GM12878 (cell line): ENCODE results near the gene WDFY4. TPM values are rescaled to one million over a fixed set of nuclear protein-coding genes. Genes with fewer than 3 reads are reported as not detected.

Source experiments
- ATAC-seq: fragments of 200-7000 bp; cut with Tn5 transposase; 3 replicates; pipeline ENCODE4 v1.9.1; 2020; ENCODE audit warnings: mild to moderate bottlenecking, moderate library complexity
- BruUV-seq: library from RNA; stranded (reverse); fragments of 400-500 nt; replicated peaks from 2 replicates; lab custom pipeline; 2021; lab: Mats Ljungman, UMichigan
- CTCF ChIA-PET: fragments of 300-600 bp; sonication (Branson Sonifier 250); formaldehyde crosslinking; extraction: SDS; loops from one replicate; lab custom pipeline; 2021; ENCODE audit warnings: inconsistent platforms; lab: Yijun Ruan, JAX
- POLR2A ChIA-PET: fragments of 350-600 bp; formaldehyde crosslinking; extraction: SDS; loops from one replicate; lab custom pipeline; 2021; ENCODE audit warnings: inconsistent platforms; lab: Charles Lee
- RAD21 ChIA-PET: fragments of 300-600 bp; sonication (Branson Sonifier 250); formaldehyde crosslinking; loops from one replicate; lab custom pipeline; 2023; ENCODE audit warnings: antibody characterized with exemption; ENCODE audit not compliant: unreplicated experiment; lab: Charles Lee
- SMC1A ChIA-PET: fragments of 300-600 bp; sonication (Branson Sonifier 250); formaldehyde crosslinking; loops from one replicate; lab custom pipeline; 2023; ENCODE audit not compliant: unreplicated experiment, uncharacterized antibody; lab: Charles Lee
- DNase-seq: peaks from one replicate; pipeline ENCODE4 v3.0.0-alpha.2; 2011; ENCODE audit warnings: low read depth, low spot score
- FAIRE-seq: peaks from 3 replicates; lab custom pipeline; 2011; peaks lifted over from hg19 to GRCh38; lab: Jason Lieb, UNC
- H2AFZ ChIP-seq: 2 replicates; pipeline ENCODE4 v1.6.0; 2011; ENCODE audit warnings: low read depth, low read length, control low read depth; ENCODE audit not compliant: control insufficient read depth
- H3K27ac ChIP-seq: 2 replicates; pipeline ENCODE4 v1.5.1; 2011; ENCODE audit warnings: control low read depth; ENCODE audit not compliant: control insufficient read depth, insufficient read depth
- H3K27me3 ChIP-seq, 2 experiments: replicated peaks in 1 of 2; 2 replicates each; pipeline versions ENCODE4 v1.6.0 to v1.6.1; 2011; ENCODE audit warnings: low read length in 1 of 2; ENCODE audit not compliant: control insufficient read depth in 2 of 2, insufficient read depth in 2 of 2
- H3K36me3 ChIP-seq, 2 experiments: 2 replicates each; pipeline ENCODE4 v1.5.1; 2011; ENCODE audit warnings: low read length in 1 of 2; ENCODE audit not compliant: control insufficient read depth in 2 of 2, insufficient read depth in 2 of 2
- H3K4me1 ChIP-seq: 2 replicates; pipeline ENCODE4 v1.6.1; 2011; ENCODE audit warnings: mild to moderate bottlenecking, low read length, moderate library complexity, mixed read lengths; ENCODE audit not compliant: control insufficient read depth, insufficient read depth
- H3K4me2 ChIP-seq: 2 replicates; pipeline ENCODE4 v1.6.0; 2011; ENCODE audit warnings: control low read depth; ENCODE audit not compliant: control insufficient read depth, insufficient read depth
- H3K4me3 ChIP-seq: fragments of 200-600 bp; sonication (generic); 2 replicates; pipeline ENCODE4 v1.5.1; 2016
- H3K79me2 ChIP-seq: 2 replicates; pipeline ENCODE4 v1.6.0; 2011; ENCODE audit warnings: low read length; ENCODE audit not compliant: control insufficient read depth, insufficient read depth
- H3K9ac ChIP-seq: 2 replicates; pipeline ENCODE4 v1.8.0; 2011; ENCODE audit warnings: low read length, control low read depth, mixed read lengths; ENCODE audit not compliant: control insufficient read depth, insufficient read depth
- H3K9me3 ChIP-seq: replicated peaks from 3 replicates; pipeline ENCODE4 v1.5.1; 2011; ENCODE audit warnings: mild to moderate bottlenecking, low read length; ENCODE audit not compliant: control insufficient read depth, insufficient read depth
- H4K20me1 ChIP-seq: 2 replicates; pipeline ENCODE4 v1.6.0; 2011; ENCODE audit not compliant: control insufficient read depth, insufficient read depth
- BHLHE40 ChIP-seq, 2 experiments: fragments of 450-650 bp in 1 of 2; IDR thresholded peaks; 2 replicates each; pipeline ENCODE4 v1.6.1; 2011 to 2017; ENCODE audit warnings: low read depth in 2 of 2, borderline replicate concordance in 1 of 2, improper control_type of control experiment in 1 of 2, low read length in 1 of 2, mild to moderate bottlenecking in 1 of 2
- IKZF1 ChIP-seq: fragments of 450-650 bp; conservative IDR thresholded peaks from 2 replicates; pipeline ENCODE4 v1.6.1; 2017; ENCODE audit warnings: antibody characterized with exemption, mild to moderate bottlenecking
- IKZF2 ChIP-seq, 2 experiments: fragments of 450-650 bp; IDR thresholded peaks; 2 replicates each; pipeline ENCODE4 v1.6.1; 2017; ENCODE audit warnings: mild to moderate bottlenecking in 2 of 2, moderate library complexity in 2 of 2
- SMAD5 ChIP-seq: IDR thresholded peaks from 2 replicates; pipeline ENCODE4 v1.6.1; 2016; ENCODE audit warnings: antibody characterized with exemption, low read depth
- SPI1 ChIP-seq: IDR thresholded peaks from 2 replicates; pipeline ENCODE4 v1.6.1; 2011; ENCODE audit warnings: low read depth, mild to moderate bottlenecking, low read length, moderate library complexity, borderline replicate concordance; ENCODE audit not compliant: insufficient read depth
- WGBS: methylation state at CpG from one replicate; pipeline ENCODE4 v1.1.6; 2016; ENCODE audit warnings: low lambda C conversion rate; ENCODE audit not compliant: insufficient replicate concordance, insufficient coverage; ENCODE audit errors: missing lambda C conversion rate; 5-methylcytosine and 5-hydroxymethylcytosine counted together
- in situ Hi-C: fragments of 300-500 bp; cut with MboI; formaldehyde crosslinking; loops from 9 replicates; pipeline ENCODE4 v1.14.3; 2018; ENCODE audit warnings: mixed read lengths
- intact Hi-C: fragments of 100-400 bp; cut with micrococcal nuclease; formaldehyde crosslinking; loops from one replicate; pipeline ENCODE4 v1.14.2; 2022; ENCODE audit not compliant: unreplicated experiment
- polyA plus RNA-seq, 11 experiments: library from polyadenylated mRNA; depleted of rRNA in 4 of 11; unstranded in 6 of 11; stranded (reverse) in 5 of 11; fragments of >200 nt; fragmentation: Nextera tagmentation in 4 of 11; fragmentation: Illumina TruSeq in 1 of 11; extraction: Ambion mirVana in 4 of 11; extraction: Trizol in 1 of 11; gene quantifications; 1 replicate in 1 of 11; 2 replicates in 10 of 11; pipeline versions ENCODE4 v1.2.1 to v1.2.3, GENCODE V29; 2011 to 2016; ENCODE audit warnings: inconsistent platforms in 2 of 11, missing spikeins in 2 of 11, low read depth in 1 of 11
- total RNA-seq, 4 experiments: library from RNA; depleted of rRNA in 3 of 4; stranded (reverse); fragments of >200 nt in 3 of 4; fragmentation: Illumina TruSeq in 1 of 4; extraction: Trizol in 1 of 4; gene quantifications; 2 replicates each; pipeline versions ENCODE4 v1.2.1 to v1.2.3, GENCODE V29; 2013 to 2021

WDFY4 gene
- total and polyA plus RNA-seq, 10 of the 15 experiments (the other 5 are each of a cell fraction or from before 2014, with no cell fraction given): 13.5 to 132 (median 47.3) TPM

GRCh38 chr10:48769706-48770435 lies 85.2 kb downstream of the WDFY4 start:
- no peak for TF ChIP-seq BHLHE40 (IDR thresholded peaks at IDR 0.05; ENCODE audit: borderline replicate concordance in 1 of 2, low read depth in 2 of 2, low read length in 1 of 2)
- Histone ChIP-seq H3K4me2 (no peak overlapping the region), H4K20me1 (no peaks in the 10 kb centered on the region), H2AFZ (no peak overlapping the region), H3K79me2 (peaks cover 1% of the 10 kb centered on the region), H3K4me3 (no peak overlapping the region), H3K4me1 (peaks cover 8% of the 10 kb centered on the region), H3K9ac (no peak overlapping the region), H3K9me3 (no peaks in the 10 kb centered on the region; the same call in 2 of the 3 replicates), H3K36me3 (peaks cover 25 to 35% of the 10 kb centered on the region in 2 experiments), H3K27me3 (no peaks in the 10 kb centered on the region), H3K27ac (no peak overlapping the region)
- 95% methylated on average over 15 of the region's 15 CpGs for WGBS
- ChIA-PET CTCF (interaction anchor here (0.8 kb wide), 1 partner anchor 114 kb away, joined by 3 read pairs; no protein-coding TSS in a partner anchor), POLR2A (interaction anchor here (0.6 kb wide), 1 partner anchor 35 kb away, joined by 3 read pairs; no protein-coding TSS in a partner anchor), SMC1A (interaction anchor here (1.1 to 1.4 kb wide), 2 partner anchors 10 to 13 kb away, joined by 3 read pairs; no protein-coding TSS in a partner anchor), RAD21 (no interaction called here)
- BruUV-seq: no TSS peak
- DNase-seq (no peak), FAIRE-seq (no peak), ATAC-seq (no peak)
- intact Hi-C loops (no loop called here), in situ Hi-C loops (loop anchor here (25.0 kb wide), 1 partner anchor 92 kb away; no protein-coding TSS in a partner anchor)

DNA sequence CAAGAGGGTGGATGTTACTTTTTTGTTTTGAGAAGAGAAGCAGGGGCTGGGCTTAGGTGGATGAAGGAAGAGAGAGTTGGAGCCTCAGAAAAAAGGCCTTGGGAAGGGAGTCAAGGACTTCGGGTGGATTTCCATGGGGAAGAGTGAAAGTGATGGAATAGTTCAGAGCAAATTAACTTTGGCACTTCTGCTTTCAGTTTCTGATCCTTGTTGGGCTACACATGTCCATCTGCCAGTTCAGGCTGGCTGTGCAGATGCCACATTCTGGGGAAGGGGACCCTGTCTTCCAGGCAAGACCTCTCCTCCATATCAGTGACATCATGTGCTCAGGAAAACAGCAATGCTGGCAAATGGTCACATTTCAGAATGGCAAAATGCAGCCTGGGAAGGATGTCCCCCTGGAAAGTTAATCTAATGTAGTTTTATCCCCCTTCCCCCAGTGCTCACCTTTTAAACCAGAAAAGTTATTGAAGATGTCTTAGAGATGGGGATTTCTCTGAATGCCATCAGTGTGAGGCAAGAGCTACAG lies 86.0 kb downstream of the WDFY4 start:
- no peak overlapping the region for H3K9ac ChIP-seq
- no peaks in the 10 kb centered on the region for H3K27me3 ChIP-seq
- BruUV-seq: no TSS peak
- peaks cover 19 to 38% of the 10 kb centered on the region in 2 experiments for H3K36me3 ChIP-seq
- FAIRE-seq (no peak), DNase-seq (no peak), ATAC-seq (no peak)
- SMC1A ChIA-PET: interaction anchor here (1.0 to 1.3 kb wide), 2 partner anchors 15 to 16 kb away, joined by 3 read pairs; no protein-coding TSS in a partner anchor
- intact Hi-C loops: no loop called here
- POLR2A ChIA-PET: no interaction called here
- H3K4me1 ChIP-seq: peaks cover under 1% of the 10 kb centered on the region; the same call in 1 of the 2 replicates
- in situ Hi-C loops: loop anchor here (25.0 kb wide), 1 partner anchor 92 kb away; no protein-coding TSS in a partner anchor
- TF ChIP-seq SPI1 (peak; percentile 69), IKZF2 (IDR thresholded peaks at IDR 0.05) (peak; percentile 20 to 49; a peak in 1 of 4 replicates), SMAD5 (no peak), IKZF1 (0 out of 2 replicates have a peak, but pooled peaks have one; percentile 25)
- peaks cover 1% of the 10 kb centered on the region for H3K79me2 ChIP-seq
- 91% methylated on average over 1 of the region's 1 CpG for WGBS
- no peak overlapping the region for H2AFZ ChIP-seq
- H4K20me1 ChIP-seq: no peaks in the 10 kb centered on the region
- RAD21 ChIA-PET: no interaction called here
- no peak overlapping the region for H3K27ac ChIP-seq
- H3K4me2 ChIP-seq: no peak overlapping the region
- CTCF ChIA-PET: interaction anchor here (0.8 to 1.4 kb wide), 2 partner anchors 15 to 156 kb away, joined by 3 to 4 read pairs; no protein-coding TSS in a partner anchor
- H3K9me3 ChIP-seq: no peaks in the 10 kb centered on the region; the same call in 2 of the 3 replicates
- no peak overlapping the region for H3K4me3 ChIP-seq
